ENCODE results near the gene CHST3.
"Not testable (repeated sequence)": the region's sequence is repeated elsewhere in the genome, so short reads cannot be mapped to it uniquely, and the experiment has no call there.

The CHST3 gene

GRCh38 chr10:71973777-71974488, 9.7 kb downstream of the CHST3 start:
- no peak overlapping the region for H3K4me3 ChIP-seq (ENCODE audit: low read length)
- TF ChIP-seq ZNF274 (IDR thresholded peaks at IDR 0.05; ENCODE audit: low read depth, low read length): no peak

- no peak overlapping the region for H3K4me3 ChIP-seq (ENCODE audit: low read length)
- TF ChIP-seq ZNF274 (IDR thresholded peaks at IDR 0.05; ENCODE audit: low read depth, low read length): no peak
Measured at GRCh38 chr10:71974489-71975021, 10.4 kb downstream of the CHST3 start.

GRCh38 chr10:71975087-71975870, 11.1 kb downstream of the CHST3 start:
- H3K4me3 ChIP-seq (ENCODE audit: low read length): no peak overlapping the region

GRCh38 chr10:71975871-71976725, 11.9 kb downstream of the CHST3 start:
- no peak overlapping the region for H3K4me3 ChIP-seq (ENCODE audit: low read length)
- TF ChIP-seq ZNF274 (IDR thresholded peaks at IDR 0.05; ENCODE audit: low read depth, low read length): no peak

More at GRCh38 chr10:71975087-71975870, 11.1 kb downstream of the CHST3 start:
- no peak for TF ChIP-seq ZNF274 (IDR thresholded peaks at IDR 0.05; ENCODE audit: low read depth, low read length)

GRCh38 chr10:71977614-71977903, 13.4 kb downstream of the CHST3 start:
- H3K4me3 ChIP-seq (ENCODE audit: low read length): not testable (repeated sequence)

GRCh38 chr10:71978476-71978875, 14.3 kb downstream of the CHST3 start:
- H3K4me3 ChIP-seq (ENCODE audit: low read length): no peak overlapping the region
- TF ChIP-seq ZNF274 (IDR thresholded peaks at IDR 0.05; ENCODE audit: low read depth, low read length): no peak

DNA sequence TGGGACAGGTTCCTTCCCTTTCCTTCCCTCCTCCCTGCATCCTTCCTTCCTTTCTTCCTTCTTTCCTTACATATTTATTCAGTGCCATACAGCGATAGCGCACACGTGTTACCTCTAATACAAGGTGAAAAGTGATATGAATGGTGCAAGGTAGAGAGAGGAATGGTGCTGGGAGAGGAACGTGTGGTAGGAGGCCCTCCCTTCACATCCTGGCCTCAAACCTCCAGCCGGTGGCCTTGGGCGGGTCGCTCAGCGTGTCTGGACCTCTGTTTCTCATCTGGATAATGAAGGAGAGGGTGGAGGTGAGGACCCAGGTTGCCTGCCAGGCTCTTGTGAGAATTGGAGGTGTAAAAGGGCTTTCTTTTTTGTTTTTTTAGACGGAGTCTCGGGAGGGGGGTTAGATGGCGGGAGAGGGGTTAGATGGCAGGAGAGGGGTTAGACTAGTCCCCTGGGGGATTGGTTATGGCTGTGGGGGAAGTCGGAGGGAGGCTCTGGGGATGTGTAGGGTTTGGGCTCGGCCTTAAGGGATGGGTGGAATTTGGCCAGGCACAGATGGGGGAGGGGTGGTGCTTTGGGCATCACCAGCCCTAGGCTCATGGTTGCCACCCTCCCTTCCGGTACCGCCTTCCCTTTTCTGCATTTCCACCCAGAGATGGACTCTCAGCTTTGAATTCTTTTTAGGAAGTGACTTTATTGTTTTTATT, 14.9 kb downstream of the CHST3 start:
- H3K4me3 ChIP-seq (ENCODE audit: low read length): no peak overlapping the region
- no peak for TF ChIP-seq ZNF274 (IDR thresholded peaks at IDR 0.05; ENCODE audit: low read depth, low read length)

- TF ChIP-seq ZNF274 (IDR thresholded peaks at IDR 0.05; ENCODE audit: low read depth, low read length): no peak
- no peak overlapping the region for H3K4me3 ChIP-seq (ENCODE audit: low read length)
Measured at GRCh38 chr10:71979692-71980062, 15.5 kb downstream of the CHST3 start.

DNA sequence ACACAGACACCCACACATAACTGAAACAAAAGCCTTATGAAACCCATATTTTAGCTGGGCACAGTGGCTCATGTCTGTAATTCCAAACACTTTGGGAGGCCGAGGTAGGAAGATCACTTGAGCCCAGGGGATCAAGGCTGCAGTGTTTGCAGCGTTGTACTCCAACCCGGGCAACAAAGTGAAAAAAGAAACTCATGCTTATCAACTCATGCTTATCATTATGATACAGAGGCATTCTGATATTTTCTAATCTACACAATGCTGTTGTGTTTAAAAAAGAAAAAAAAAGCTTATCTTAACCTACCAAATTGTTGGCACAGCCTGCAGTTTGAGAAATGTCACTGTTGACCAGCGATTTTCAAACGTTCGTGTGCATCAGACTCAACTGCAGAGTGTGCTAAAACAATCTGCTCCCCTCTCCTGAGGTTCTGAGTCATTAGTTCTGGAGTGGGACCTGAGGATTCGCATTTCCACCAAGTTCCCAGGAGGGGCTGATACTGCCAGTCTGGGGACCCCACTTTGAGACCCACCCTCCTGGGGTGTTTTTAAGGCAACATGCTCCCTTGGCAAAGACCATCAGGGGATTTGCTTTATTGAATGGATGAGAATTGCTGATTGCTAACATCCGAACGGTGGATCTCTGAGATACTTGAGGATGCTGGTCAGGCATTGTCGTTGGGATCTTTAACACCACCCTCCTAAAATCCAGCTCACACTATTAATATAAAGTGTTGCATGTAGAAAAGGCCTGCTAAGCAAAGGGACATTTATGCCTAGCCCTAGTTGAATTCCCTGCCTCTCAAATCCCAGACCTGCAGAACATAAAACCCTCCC, 16.2 kb downstream of the CHST3 start:
- no peak for TF ChIP-seq ZNF274 (IDR thresholded peaks at IDR 0.05; ENCODE audit: low read depth, low read length)

GRCh38 chr10:71981015-71981875, 17.1 kb downstream of the CHST3 start:
- TF ChIP-seq ZNF274 (IDR thresholded peaks at IDR 0.05; ENCODE audit: low read depth, low read length): no peak

More for the DNA sequence above, 16.2 kb downstream of the CHST3 start:
- H3K4me3 ChIP-seq (ENCODE audit: low read length): no peak overlapping the region

DNA sequence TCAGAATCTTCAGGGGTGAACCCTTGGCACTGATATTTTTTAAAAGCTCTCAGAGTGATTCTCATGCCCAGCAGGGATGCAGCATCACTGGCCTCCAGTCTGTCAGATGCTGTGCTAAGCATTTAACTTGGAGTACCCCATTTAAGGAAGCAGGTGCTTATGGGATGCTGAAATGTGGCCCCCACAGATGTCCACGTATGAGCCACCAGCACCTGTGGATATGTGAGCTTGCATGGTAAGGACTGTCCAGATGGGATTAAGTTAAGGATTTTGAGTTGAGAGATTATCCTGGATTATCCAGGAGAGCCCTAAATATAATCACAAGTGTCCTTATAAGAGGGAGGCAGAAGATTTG, 17.7 kb downstream of the CHST3 start:
- H3K4me3 ChIP-seq (ENCODE audit: low read length): no peak overlapping the region
- no peak for TF ChIP-seq ZNF274 (IDR thresholded peaks at IDR 0.05; ENCODE audit: low read depth, low read length)

More at GRCh38 chr10:71981015-71981875, 17.1 kb downstream of the CHST3 start:
- H3K4me3 ChIP-seq (ENCODE audit: low read length): no peak overlapping the region

All from GM08714 (cell line).